BE2C (cell line): ENCODE measurements around the gene RXRA.

Source experiments
- DNase-seq: peaks from one replicate; pipeline ENCODE4 v3.0.0-alpha.2; 2020
- H3K27me3 ChIP-seq: fragments of 250-450 bp; sonication (Bioruptor Pico); 2 replicates; pipeline ENCODE4 v1.5.1; 2020; ENCODE audit warnings: mild to moderate bottlenecking
- H3K36me3 ChIP-seq: fragments of 250-450 bp; sonication (Bioruptor Pico); 2 replicates; pipeline ENCODE4 v1.5.1; 2020; ENCODE audit warnings: mild to moderate bottlenecking
- H3K4me1 ChIP-seq: fragments of 250-450 bp; sonication (Bioruptor Pico); 2 replicates; pipeline ENCODE4 v1.5.1; 2020
- H3K4me3 ChIP-seq: 2 replicates; pipeline ENCODE4 v1.5.1; 2011; ENCODE audit warnings: low read depth, low read length
- H3K9me3 ChIP-seq: fragments of 250-450 bp; sonication (Bioruptor Pico); 2 replicates; pipeline ENCODE4 v1.5.1; 2020
- CTCF ChIP-seq: IDR thresholded peaks from 2 replicates; pipeline ENCODE4 v1.5.1; 2012; ENCODE audit warnings: mild to moderate bottlenecking, low read depth, low read length

The RXRA gene

GRCh38 chr9:134429481-134429880 lies 103.2 kb downstream of the RXRA start:
- peaks cover 4% of the 10 kb centered on the region for H3K4me1 ChIP-seq
- TF ChIP-seq CTCF: no peak
- DNase-seq: no peak

DNA sequence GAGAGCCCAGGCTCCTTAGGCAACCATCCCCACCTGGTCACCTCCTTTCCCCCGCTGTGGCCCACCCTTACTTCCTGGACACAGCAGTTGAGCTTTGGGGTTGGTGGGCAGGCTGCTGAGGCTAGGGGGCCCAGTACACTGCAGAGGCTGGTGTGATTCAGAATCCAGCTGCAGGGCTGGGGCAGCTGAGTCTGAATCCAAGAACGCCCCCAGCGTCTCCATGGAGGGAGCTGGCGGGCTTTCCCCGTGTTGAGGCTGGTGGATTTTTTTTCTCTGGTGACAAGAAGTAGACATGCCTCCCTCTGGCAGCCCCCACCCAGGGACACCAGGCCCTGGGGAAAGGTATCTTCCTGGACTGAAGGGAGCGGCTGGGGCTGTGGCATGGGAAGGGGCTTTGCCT lies 104.8 kb downstream of the RXRA start:
- Histone ChIP-seq H3K27me3 (no peaks in the 10 kb centered on the region), H3K9me3 (no peaks in the 10 kb centered on the region), H3K4me3 (no peak overlapping the region), H3K36me3 (peaks cover 9% of the 10 kb centered on the region), H3K4me1 (peaks cover 8% of the 10 kb centered on the region)
- DNase-seq: no peak
- no peak for TF ChIP-seq CTCF

More at GRCh38 chr9:134429481-134429880, 103.2 kb downstream of the RXRA start:
- H3K36me3 ChIP-seq: peaks cover 9% of the 10 kb centered on the region
- H3K4me3 ChIP-seq: no peak overlapping the region
- H3K27me3 ChIP-seq: no peaks in the 10 kb centered on the region
- H3K9me3 ChIP-seq: no peaks in the 10 kb centered on the region

DNA sequence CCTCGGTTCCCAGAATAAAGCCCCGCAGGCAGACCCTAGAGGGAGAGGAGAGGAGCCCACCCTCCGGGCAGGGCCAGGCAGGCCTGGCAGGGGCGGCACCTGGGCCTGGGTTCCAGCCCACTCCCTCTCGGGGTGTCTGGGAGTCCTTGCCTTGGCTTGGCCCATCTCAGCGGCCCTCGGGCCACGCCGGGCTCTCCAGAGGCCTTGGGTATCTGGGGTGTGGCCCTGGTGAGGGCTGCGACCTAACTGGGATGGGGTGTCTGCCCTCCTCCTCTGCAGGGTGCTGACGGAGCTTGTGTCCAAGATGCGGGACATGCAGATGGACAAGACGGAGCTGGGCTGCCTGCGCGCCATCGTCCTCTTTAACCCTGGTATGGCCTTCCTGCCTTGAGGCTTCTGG lies 105.4 kb downstream of the RXRA start:
- no peak overlapping the region for H3K4me3 ChIP-seq

GRCh38 chr9:134432471-134432870 lies 106.2 kb downstream of the RXRA start:
- no peak for TF ChIP-seq CTCF
- H3K4me3 ChIP-seq: no peak overlapping the region
- no peaks in the 10 kb centered on the region for H3K9me3 ChIP-seq
- peaks cover 18% of the 10 kb centered on the region for H3K36me3 ChIP-seq
- no peak for DNase-seq
- H3K27me3 ChIP-seq: no peaks in the 10 kb centered on the region
- H3K4me1 ChIP-seq: peaks cover 22% of the 10 kb centered on the region

More for the DNA sequence above, 105.4 kb downstream of the RXRA start:
- peaks cover 15% of the 10 kb centered on the region for H3K36me3 ChIP-seq
- no peak for TF ChIP-seq CTCF
- H3K4me1 ChIP-seq: peaks cover 13% of the 10 kb centered on the region
- H3K27me3 ChIP-seq: no peaks in the 10 kb centered on the region
- no peak for DNase-seq
- no peaks in the 10 kb centered on the region for H3K9me3 ChIP-seq

DNA sequence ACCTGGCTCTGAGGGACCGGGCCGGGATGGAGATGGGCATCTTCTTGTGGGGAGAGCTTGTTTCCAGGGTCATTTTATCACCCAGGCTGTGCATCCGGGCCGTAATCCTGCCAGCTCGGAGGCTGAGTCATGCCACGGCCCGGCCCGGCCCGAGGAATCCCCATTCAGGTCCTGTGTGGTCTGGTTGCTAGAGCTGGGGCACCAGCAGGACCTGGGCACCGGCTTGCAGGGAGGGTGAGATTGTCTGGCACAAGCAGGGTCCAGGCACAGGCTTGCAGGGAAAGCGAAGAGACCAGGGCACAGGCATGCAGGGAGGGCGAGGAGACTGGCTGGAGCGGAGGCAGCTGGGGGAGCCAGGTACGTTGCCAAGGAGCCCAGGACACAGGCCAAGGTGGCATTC lies 106.8 kb downstream of the RXRA start:
- Histone ChIP-seq H3K27me3 (no peaks in the 10 kb centered on the region), H3K4me1 (peaks cover 26% of the 10 kb centered on the region), H3K9me3 (no peaks in the 10 kb centered on the region), H3K4me3 (no peak overlapping the region), H3K36me3 (peaks cover 18% of the 10 kb centered on the region)
- DNase-seq: no peak
- TF ChIP-seq CTCF: no peak

DNA sequence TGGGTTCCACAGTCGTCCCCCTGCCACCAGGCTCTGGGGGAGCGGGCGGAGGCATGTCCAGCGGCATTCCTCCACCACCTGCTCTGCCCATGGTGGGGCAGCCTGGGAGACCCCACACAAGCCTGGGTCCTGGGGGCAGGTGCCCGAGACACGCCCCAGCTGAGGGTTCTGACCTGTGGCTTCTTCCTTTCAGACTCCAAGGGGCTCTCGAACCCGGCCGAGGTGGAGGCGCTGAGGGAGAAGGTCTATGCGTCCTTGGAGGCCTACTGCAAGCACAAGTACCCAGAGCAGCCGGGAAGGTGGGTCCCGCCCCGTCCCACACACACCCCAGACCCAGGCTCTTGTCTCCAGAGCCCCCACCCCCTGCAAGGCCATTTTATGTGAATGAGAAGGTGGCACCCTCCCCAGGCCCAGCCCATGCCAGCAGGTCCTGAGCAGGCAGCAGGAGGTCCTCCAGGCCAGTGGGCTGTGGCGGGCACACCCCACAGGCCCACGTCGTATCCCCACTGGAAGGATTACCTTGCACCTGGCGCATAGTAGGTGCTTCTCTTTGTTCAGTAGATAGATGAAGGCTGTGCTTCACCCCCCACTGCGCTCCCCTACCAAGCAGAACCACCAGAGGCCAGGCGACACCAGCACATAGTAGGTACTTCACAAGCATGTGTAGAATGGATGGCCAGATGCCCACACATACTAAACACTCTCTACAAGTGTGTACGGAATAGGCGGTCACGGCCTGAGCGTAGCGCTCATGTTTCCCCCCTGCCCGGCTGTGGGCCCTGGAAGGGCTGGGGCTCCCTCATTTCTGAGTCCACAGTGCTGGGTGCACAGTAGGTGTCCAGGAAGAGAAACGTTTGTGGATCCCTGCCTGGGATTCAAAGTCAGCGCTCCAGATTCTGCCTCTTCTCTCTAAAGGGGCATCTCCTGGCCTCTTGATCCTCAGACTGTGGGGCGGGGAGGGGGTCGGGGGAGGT lies 107.9 kb downstream of the RXRA start:
- Histone ChIP-seq H3K9me3 (no peaks in the 10 kb centered on the region), H3K27me3 (no peaks in the 10 kb centered on the region), H3K4me3 (no peak overlapping the region), H3K4me1 (peaks cover 30% of the 10 kb centered on the region), H3K36me3 (peaks cover 18% of the 10 kb centered on the region)
- TF ChIP-seq CTCF: no peak
- DNase-seq: no peak
